ENCODE measurements around the gene FMR1NB. TPM values are rescaled to one million over a fixed set of nuclear protein-coding genes. Genes with fewer than 3 reads are reported as not detected.

FMR1NB gene
- total RNA-seq, 1 experiment from 2014 or later = not detected

- Histone ChIP-seq H4K8ac (replicated peaks; ENCODE audit: insufficient read length, low read depth, low read length) (no peak overlapping the region), H4K5ac (ENCODE audit: insufficient read length, low read depth, low read length) (no peak overlapping the region), H3K4ac (ENCODE audit: low read depth, low read length) (no peak overlapping the region), H2AFZ (ENCODE audit: low read length) (no peak overlapping the region), H3K4me1 (ENCODE audit: insufficient read depth, low read length) (no peaks in the 10 kb centered on the region), H3K79me2 (ENCODE audit: insufficient read depth, low read length) (no peaks in the 10 kb centered on the region), H4K20me1 (ENCODE audit: control insufficient read depth, insufficient read depth, insufficient read length) (no peaks in the 10 kb centered on the region), H4K91ac (ENCODE audit: insufficient read length, low read depth, low read length) (no peak overlapping the region), H2BK120ac (ENCODE audit: low read depth, low read length, poor library complexity, severe bottlenecking) (no peak overlapping the region), H3K23ac (ENCODE audit: insufficient read length, low read depth, low read length) (no peak overlapping the region), H2BK12ac (ENCODE audit: insufficient read length, low read depth, low read length) (no peak overlapping the region), H2BK5ac (ENCODE audit: insufficient read length, low read length) (no peak overlapping the region), H3K4me2 (ENCODE audit: insufficient read depth, insufficient read length, low read length) (no peak overlapping the region), H2BK15ac (ENCODE audit: low read depth, low read length) (no peak overlapping the region), H3K27ac (ENCODE audit: insufficient read length, low read depth, low read length) (no peak overlapping the region), H3K9me3 (ENCODE audit: control insufficient read depth, low read depth, low read length) (peaks cover 13% of the 10 kb centered on the region), H2BK20ac (ENCODE audit: low read depth, low read length, poor library complexity, severe bottlenecking) (no peak overlapping the region), H3K18ac (ENCODE audit: insufficient read length, low read depth, low read length) (no peak overlapping the region), H3K27me3 (ENCODE audit: insufficient read depth, low read length) (no peaks in the 10 kb centered on the region), H3K79me1 (ENCODE audit: insufficient read depth, low read depth, low read length, poor library complexity, severe bottlenecking) (no peaks in the 10 kb centered on the region), H2AK5ac (ENCODE audit: insufficient read length, low read length) (no peak overlapping the region), H3K56ac (ENCODE audit: insufficient read length, low read depth, low read length) (no peak overlapping the region), H3T11ph (ENCODE audit: low read length) (no peak overlapping the region), H3K9ac (ENCODE audit: extremely low read depth, insufficient read length, low read length) (no peak overlapping the region), H3K23me2 (ENCODE audit: insufficient read length, low read depth, low read length, poor library complexity, severe bottlenecking) (no peaks in the 10 kb centered on the region), H3K14ac (ENCODE audit: insufficient read depth, low read length) (no peak overlapping the region)
- Mint-ChIP-seq H3K36me3 (ENCODE audit: insufficient read depth in 1 of 3, low read depth in 3 of 3) (peaks cover 4 to 34% (median 24%) of the 10 kb centered on the region in 3 experiments; a peak in 6 of 7 replicates), H3K4me1 (no peaks in the 10 kb centered on the region), H3K27me3 (ENCODE audit: low read depth) (no peaks in the 10 kb centered on the region), H3K9me3 (peaks cover 41 to 55% of the 10 kb centered on the region in 2 experiments), H3K27ac (no peak overlapping the region), H3K4me3 (no peak overlapping the region)
- WGBS (ENCODE audit: extremely low coverage, insufficient read length, low lambda C conversion rate) = no CpG with 5 or more reads among the region's 1 CpG
- DNase-seq = no peak
- TF ChIP-seq CTCF (conservative IDR thresholded peaks at IDR 0.05) = no peak
Observed at GRCh38 chrX:147950352-147950751, 30.8 kb upstream of the FMR1NB start.

Data from H9 (cell line).